ENCODE results near the gene MAPK8.
"Not testable (repeated sequence)": the region's sequence is repeated elsewhere in the genome, so short reads cannot be mapped to it uniquely, and the experiment has no call there.

The MAPK8 gene

DNA sequence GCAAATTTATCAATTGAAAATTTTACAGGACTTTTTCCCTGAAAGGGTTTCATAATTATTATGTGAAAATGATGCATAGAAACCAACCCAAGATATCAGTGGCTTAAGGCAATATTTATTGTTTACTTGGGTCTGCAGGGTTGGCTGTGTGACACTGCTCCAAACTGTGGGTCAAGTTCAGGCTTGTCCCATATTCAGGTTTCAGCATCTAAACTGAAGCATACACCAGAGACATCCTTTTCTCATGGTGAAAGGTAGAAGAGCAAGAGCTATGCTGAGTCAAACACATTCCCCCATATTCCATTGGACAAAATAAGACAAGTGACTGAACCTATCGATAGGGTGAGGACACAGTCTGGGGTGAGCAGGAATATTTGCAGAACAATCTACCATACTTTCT lies 110.9 kb downstream of the MAPK8 start:
- no peak for DNase-seq (ENCODE audit: low read depth in 2 of 2)
- no peak overlapping the region for H3K4me3 ChIP-seq (replicated peaks in 1 of 2; ENCODE audit: low read depth in 2 of 2, low read length in 2 of 2)
- no peak for TF ChIP-seq CTCF (IDR thresholded peaks at IDR 0.05; ENCODE audit: low read depth, low read length)

GRCh38 chr10:48418189-48418788 lies 111.8 kb downstream of the MAPK8 start:
- no peak for DNase-seq (ENCODE audit: low read depth in 2 of 2)
- TF ChIP-seq CTCF (IDR thresholded peaks at IDR 0.05; ENCODE audit: low read depth, low read length): no peak
- H3K4me3 ChIP-seq (replicated peaks in 1 of 2; ENCODE audit: low read depth in 2 of 2, low read length in 2 of 2): no peak overlapping the region

- no peak for DNase-seq (ENCODE audit: low read depth in 2 of 2)
- no peak for TF ChIP-seq CTCF (IDR thresholded peaks at IDR 0.05; ENCODE audit: low read depth, low read length)
- H3K4me3 ChIP-seq (replicated peaks in 1 of 2; ENCODE audit: low read depth in 2 of 2, low read length in 2 of 2): no peak overlapping the region
These were observed 113.2 kb downstream of the MAPK8 start for GRCh38 chr10:48419714-48420113.

GRCh38 chr10:48421862-48422261 lies 115.4 kb downstream of the MAPK8 start:
- not testable (repeated sequence) for DNase-seq (ENCODE audit: low read depth in 2 of 2); H3K4me3 ChIP-seq (replicated peaks in 1 of 2; ENCODE audit: low read depth in 2 of 2, low read length in 2 of 2)

DNA sequence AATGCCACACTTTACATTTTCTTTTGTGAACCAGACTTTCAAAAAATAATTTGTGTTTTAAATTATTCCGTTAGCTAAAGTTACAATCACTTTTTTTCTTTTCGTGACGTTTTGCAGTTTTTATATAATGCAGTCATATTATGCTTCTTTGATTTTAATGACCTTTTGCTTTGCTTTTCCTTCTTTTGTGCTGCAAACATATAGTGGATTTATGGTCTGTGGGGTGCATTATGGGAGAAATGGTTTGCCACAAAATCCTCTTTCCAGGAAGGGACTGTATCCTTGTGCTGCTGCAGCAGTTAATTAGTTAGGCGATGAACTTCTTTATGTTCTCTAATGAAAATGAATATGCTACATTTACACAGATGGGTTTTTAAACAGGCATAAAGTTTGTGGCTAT lies 117.4 kb downstream of the MAPK8 start:
- H3K4me3 ChIP-seq (replicated peaks in 1 of 2; ENCODE audit: low read depth in 2 of 2, low read length in 2 of 2): no peak overlapping the region
- DNase-seq (ENCODE audit: low read depth in 2 of 2): no peak
- TF ChIP-seq CTCF (IDR thresholded peaks at IDR 0.05; ENCODE audit: low read depth, low read length): no peak

DNA sequence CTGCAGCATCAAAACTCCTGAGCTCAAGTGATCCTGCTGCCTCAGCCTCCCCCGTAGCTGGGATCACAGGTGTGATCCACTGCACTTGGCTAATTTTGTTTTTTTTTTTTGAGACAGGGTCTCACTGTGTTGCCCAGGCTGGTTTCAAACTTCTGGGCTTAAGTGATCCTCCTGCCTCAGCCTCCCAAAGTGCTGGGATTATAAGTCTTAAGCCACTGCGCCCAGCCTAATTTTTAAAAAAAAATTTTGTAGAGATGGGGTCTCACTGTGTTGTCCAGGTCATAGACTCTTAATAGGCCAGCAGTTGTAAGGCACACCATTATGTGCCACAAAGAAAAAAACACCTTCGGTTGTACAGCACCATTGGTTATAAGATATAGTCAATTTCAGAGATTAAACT lies 122.4 kb downstream of the MAPK8 start:
- TF ChIP-seq CTCF (IDR thresholded peaks at IDR 0.05; ENCODE audit: low read depth, low read length): no peak
- no peak for DNase-seq (ENCODE audit: low read depth in 2 of 2)
- H3K4me3 ChIP-seq (replicated peaks in 1 of 2; ENCODE audit: low read depth in 2 of 2, low read length in 2 of 2): no peak overlapping the region

DNA sequence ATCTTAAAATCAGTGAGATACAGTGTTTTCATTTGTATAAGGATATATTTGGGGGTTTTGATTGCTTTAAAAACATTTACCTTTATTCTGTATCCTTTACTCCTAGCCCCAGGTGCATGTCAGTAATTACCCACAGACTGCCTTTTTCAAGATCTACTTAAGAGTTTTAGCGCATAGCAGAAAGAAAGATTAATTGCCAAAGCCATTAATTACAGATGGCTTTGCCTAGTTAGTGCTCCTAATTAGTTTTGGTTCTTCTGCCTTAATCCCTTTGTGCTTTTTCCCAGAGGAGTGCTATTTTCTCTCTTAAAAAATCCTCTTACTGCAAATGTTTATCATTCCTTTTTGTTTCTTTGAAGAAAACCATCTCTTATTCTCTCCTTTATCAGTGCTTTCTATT lies 122.8 kb downstream of the MAPK8 start:
- DNase-seq (ENCODE audit: low read depth in 2 of 2): no peak
- H3K4me3 ChIP-seq (replicated peaks in 1 of 2; ENCODE audit: low read depth in 2 of 2, low read length in 2 of 2): no peak overlapping the region
- TF ChIP-seq CTCF (IDR thresholded peaks at IDR 0.05; ENCODE audit: low read depth, low read length): no peak
